ENCODE data around the gene DCN. TPM values are rescaled to one million over a fixed set of nuclear protein-coding genes. Genes with fewer than 3 reads are reported as not detected.
"Not testable (repeated sequence)": the region's sequence is repeated elsewhere in the genome, so short reads cannot be mapped to it uniquely, and the experiment has no call there.

The DCN gene
- total RNA-seq, 1 donor from 2014 or later, result 2,230 TPM

GRCh38 chr12:91211866-91212265 lies 29.2 kb upstream of the DCN start:
- TF ChIP-seq, protein P1, sequence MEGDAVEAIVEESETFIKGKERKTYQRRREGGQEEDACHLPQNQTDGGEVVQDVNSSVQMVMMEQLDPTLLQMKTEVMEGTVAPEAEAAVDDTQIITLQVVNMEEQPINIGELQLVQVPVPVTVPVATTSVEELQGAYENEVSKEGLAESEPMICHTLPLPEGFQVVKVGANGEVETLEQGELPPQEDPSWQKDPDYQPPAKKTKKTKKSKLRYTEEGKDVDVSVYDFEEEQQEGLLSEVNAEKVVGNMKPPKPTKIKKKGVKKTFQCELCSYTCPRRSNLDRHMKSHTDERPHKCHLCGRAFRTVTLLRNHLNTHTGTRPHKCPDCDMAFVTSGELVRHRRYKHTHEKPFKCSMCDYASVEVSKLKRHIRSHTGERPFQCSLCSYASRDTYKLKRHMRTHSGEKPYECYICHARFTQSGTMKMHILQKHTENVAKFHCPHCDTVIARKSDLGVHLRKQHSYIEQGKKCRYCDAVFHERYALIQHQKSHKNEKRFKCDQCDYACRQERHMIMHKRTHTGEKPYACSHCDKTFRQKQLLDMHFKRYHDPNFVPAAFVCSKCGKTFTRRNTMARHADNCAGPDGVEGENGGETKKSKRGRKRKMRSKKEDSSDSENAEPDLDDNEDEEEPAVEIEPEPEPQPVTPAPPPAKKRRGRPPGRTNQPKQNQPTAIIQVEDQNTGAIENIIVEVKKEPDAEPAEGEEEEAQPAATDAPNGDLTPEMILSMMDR (IDR thresholded peaks at IDR 0.05), result no peak
- peaks cover 4% of the 10 kb centered on the region for H3K36me3 Mint-ChIP-seq (ENCODE audit: unreplicated experiment)
- peaks cover 14% of the 10 kb centered on the region for H3K9me3 Mint-ChIP-seq (ENCODE audit: unreplicated experiment)
- no peak for DNase-seq (ENCODE audit: extremely low spot score, unreplicated experiment)
- H3K27ac Mint-ChIP-seq (ENCODE audit: unreplicated experiment), result no peak overlapping the region
- H3K4me3 Mint-ChIP-seq (ENCODE audit: unreplicated experiment), result no peak overlapping the region
- H3K27me3 Mint-ChIP-seq (ENCODE audit: unreplicated experiment), result no peaks in the 10 kb centered on the region
- peaks cover 46% of the 10 kb centered on the region for H3K4me1 Mint-ChIP-seq (ENCODE audit: unreplicated experiment)

GRCh38 chr12:91210618-91211017 lies 28.0 kb upstream of the DCN start:
- H3K27me3 Mint-ChIP-seq (ENCODE audit: unreplicated experiment), result no peaks in the 10 kb centered on the region
- peaks cover 4% of the 10 kb centered on the region for H3K36me3 Mint-ChIP-seq (ENCODE audit: unreplicated experiment)
- H3K9me3 Mint-ChIP-seq (ENCODE audit: unreplicated experiment), result peaks cover 14% of the 10 kb centered on the region
- H3K4me3 Mint-ChIP-seq (ENCODE audit: unreplicated experiment), result no peak overlapping the region
- no peak overlapping the region for H3K27ac Mint-ChIP-seq (ENCODE audit: unreplicated experiment)
- TF ChIP-seq, protein P1 (IDR thresholded peaks at IDR 0.05), result no peak
- DNase-seq (ENCODE audit: extremely low spot score, unreplicated experiment), result no peak
- H3K4me1 Mint-ChIP-seq (ENCODE audit: unreplicated experiment), result peaks cover 42% of the 10 kb centered on the region

GRCh38 chr12:91210144-91210543 lies 27.5 kb upstream of the DCN start:
- TF ChIP-seq, protein P1 (IDR thresholded peaks at IDR 0.05), result no peak
- Mint-ChIP-seq H3K27me3 (ENCODE audit: unreplicated experiment) (no peaks in the 10 kb centered on the region), H3K36me3 (ENCODE audit: unreplicated experiment) (peaks cover 4% of the 10 kb centered on the region), H3K4me3 (ENCODE audit: unreplicated experiment) (no peak overlapping the region), H3K9me3 (ENCODE audit: unreplicated experiment) (peaks cover 14% of the 10 kb centered on the region), H3K4me1 (ENCODE audit: unreplicated experiment) (peaks cover 40% of the 10 kb centered on the region), H3K27ac (ENCODE audit: unreplicated experiment) (no peak overlapping the region)
- DNase-seq (ENCODE audit: extremely low spot score, unreplicated experiment), result no peak

DNA sequence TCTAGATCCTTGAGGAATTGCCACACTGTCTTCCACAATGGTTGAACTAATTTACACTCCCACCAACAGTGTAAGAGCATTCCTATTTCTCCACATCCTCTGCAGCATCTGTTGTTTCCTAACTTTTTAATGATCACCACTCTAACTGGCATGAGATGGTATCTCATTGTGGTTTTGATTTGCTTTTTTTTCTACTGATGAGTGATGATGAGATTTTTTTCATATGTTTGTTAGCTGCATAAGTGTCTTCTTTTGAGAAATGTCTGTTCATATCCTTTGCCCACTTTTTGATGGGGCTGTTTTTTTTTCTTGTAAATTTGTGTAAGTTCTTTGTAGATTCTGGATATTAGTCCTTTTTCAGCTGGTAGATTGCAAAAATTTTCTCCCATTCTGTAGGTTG lies 24.7 kb upstream of the DCN start:
- peaks cover 11% of the 10 kb centered on the region for H3K9me3 Mint-ChIP-seq (ENCODE audit: unreplicated experiment)
- H3K4me3 Mint-ChIP-seq (ENCODE audit: unreplicated experiment), result not testable (repeated sequence)
- peaks cover 40% of the 10 kb centered on the region for H3K4me1 Mint-ChIP-seq (ENCODE audit: unreplicated experiment)

GRCh38 chr12:91205811-91206210 lies 23.2 kb upstream of the DCN start:
- DNase-seq (ENCODE audit: extremely low spot score, unreplicated experiment), result no peak
- Mint-ChIP-seq H3K27me3 (ENCODE audit: unreplicated experiment) (no peaks in the 10 kb centered on the region), H3K9me3 (ENCODE audit: unreplicated experiment) (peaks cover 11% of the 10 kb centered on the region), H3K4me3 (ENCODE audit: unreplicated experiment) (no peak overlapping the region), H3K36me3 (ENCODE audit: unreplicated experiment) (peaks cover 4% of the 10 kb centered on the region), H3K27ac (ENCODE audit: unreplicated experiment) (no peak overlapping the region), H3K4me1 (ENCODE audit: unreplicated experiment) (peaks cover 41% of the 10 kb centered on the region)
- TF ChIP-seq, protein P1 (IDR thresholded peaks at IDR 0.05), result no peak

More for the DNA sequence above, 24.7 kb upstream of the DCN start:
- not testable (repeated sequence) for H3K27me3 Mint-ChIP-seq (ENCODE audit: unreplicated experiment); H3K27ac Mint-ChIP-seq (ENCODE audit: unreplicated experiment); H3K36me3 Mint-ChIP-seq (ENCODE audit: unreplicated experiment); DNase-seq (ENCODE audit: extremely low spot score, unreplicated experiment)

DNA sequence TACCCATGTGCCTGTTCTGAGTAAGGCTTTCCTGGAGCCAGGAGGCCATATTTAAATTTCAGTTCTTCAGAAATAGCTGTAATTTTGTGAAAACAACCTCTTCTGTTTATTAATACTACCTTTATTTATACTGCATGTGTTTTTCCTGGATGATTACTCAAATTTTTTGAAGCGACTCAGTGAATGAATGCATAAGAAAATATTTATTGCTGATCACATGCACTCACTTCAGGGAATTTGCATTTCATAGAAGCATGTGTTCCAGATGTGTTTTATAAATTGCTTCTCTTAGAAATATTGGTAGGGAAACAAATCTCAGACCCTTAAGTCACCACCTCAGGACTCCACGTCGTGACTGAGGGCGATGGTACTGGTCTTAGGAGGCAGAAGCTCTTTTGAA lies 21.8 kb upstream of the DCN start:
- peaks cover 4% of the 10 kb centered on the region for H3K36me3 Mint-ChIP-seq (ENCODE audit: unreplicated experiment)
- no peak overlapping the region for H3K27ac Mint-ChIP-seq (ENCODE audit: unreplicated experiment)
- no peak overlapping the region for H3K4me3 Mint-ChIP-seq (ENCODE audit: unreplicated experiment)
- no peaks in the 10 kb centered on the region for H3K27me3 Mint-ChIP-seq (ENCODE audit: unreplicated experiment)
- peaks cover 12% of the 10 kb centered on the region for H3K9me3 Mint-ChIP-seq (ENCODE audit: unreplicated experiment)
- peaks cover 38% of the 10 kb centered on the region for H3K4me1 Mint-ChIP-seq (ENCODE audit: unreplicated experiment)
- DNase-seq (ENCODE audit: extremely low spot score, unreplicated experiment), result no peak
- TF ChIP-seq, protein P1 (IDR thresholded peaks at IDR 0.05), result no peak
